ENCODE data around the gene SMIM8. TPM values are rescaled to one million over a fixed set of nuclear protein-coding genes. Genes with fewer than 3 reads are reported as not detected.

The SMIM8 gene, protein sequence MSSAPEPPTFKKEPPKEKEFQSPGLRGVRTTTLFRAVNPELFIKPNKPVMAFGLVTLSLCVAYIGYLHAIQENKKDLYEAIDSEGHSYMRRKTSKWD
- total RNA-seq (2022): 3.2 and 3.7 TPM in 2 replicates
- percentile 65 among the genes with signal in this experiment for Bru-seq, nascent RNA
- percentile 63 among the genes with signal in this experiment for BruChase-seq, experiment 1, labeled RNA remaining after a 6-hour chase
- percentile 69 among the genes with signal in this experiment for BruChase-seq, experiment 2, labeled RNA remaining after a 2-hour chase
- long read RNA-seq, transcript SMIM8-201 (3 exons, 2,405 nt): major isoform, 16 of 23 reads
- long read RNA-seq, partial matches to known transcripts: 4 of 23 reads
- long read RNA-seq, other reads (novel, unspliced or antisense): 3 of 23 reads

DNA sequence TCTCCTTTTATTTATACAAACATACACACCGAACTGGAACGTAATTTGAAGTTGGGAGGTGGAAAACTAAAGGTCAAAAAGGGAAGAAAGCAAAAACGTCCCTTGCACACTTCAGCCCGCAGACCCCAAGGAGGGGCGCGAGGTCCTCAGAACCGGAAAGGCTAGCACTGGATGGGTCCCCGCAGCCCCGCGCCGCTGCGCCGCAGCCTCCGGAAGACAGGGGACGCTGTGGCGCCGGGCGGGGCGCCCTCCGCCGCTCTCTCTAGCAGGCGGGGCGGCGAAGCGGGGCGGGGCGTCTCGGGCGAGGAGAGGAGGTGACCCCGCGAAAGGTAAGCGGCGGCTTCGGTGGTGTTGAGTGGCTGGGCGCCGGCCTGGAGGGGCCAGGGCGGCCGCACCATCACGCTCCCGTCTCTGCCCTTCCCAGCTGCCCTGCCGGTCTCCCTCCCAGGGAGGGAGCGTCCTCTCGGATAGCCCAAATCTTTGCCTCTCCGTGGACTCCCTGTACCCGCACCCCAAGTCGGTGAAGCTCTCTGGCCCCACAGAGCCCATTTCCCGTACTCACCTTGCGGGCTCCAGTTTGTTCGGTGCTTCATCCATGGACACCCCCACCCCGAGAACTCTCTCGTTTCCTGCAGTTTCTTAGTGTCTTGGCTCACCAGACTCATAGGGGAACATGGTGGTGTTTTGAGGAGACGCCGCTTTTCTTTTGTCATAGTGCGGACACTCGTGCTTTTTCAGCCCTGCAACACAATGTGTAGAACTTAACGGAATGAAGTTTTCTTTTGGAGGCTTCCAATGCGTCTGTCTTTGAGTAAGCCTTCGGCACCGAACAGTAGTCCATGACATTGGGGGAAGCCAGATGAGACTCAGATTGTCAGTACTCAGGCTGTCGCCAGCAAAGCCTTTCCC is at the start of gene SMIM8:
Gene SMIM8, plus strand, starts transcription at position 285 of the 909 bp plus-strand sequence. CDS start 14,444 bp downstream, outside the sequence.
- ChIA-PET POLR2A (no interaction called here), CTCF (interaction anchor here (0.6 to 2.6 kb wide), 28 partner anchors 9 to 1587 kb away, joined by 3 to 19 read pairs (median 4); no protein-coding TSS in a partner anchor)
- BruUV-seq (replicated peaks): TSS peak; percentile 31
- intact Hi-C loops (cut with micrococcal nuclease): loop anchor here (2.0 kb wide), 1 partner anchor 150 kb away; the partner anchor contains the start of gene SLC35A1
- Mint-ChIP-seq H3K36me3 (ENCODE audit: insufficient read depth, unreplicated experiment) (peaks cover 4% of the 10 kb centered on the region), H3K4me3 (ENCODE audit: unreplicated experiment) (peak within 1 kb of the TSS; percentile 98), H3K27me3 (ENCODE audit: insufficient read depth, unreplicated experiment) (no peaks in the 10 kb centered on the region), H3K27ac (ENCODE audit: low read depth, unreplicated experiment) (peak within 1 kb of the TSS; percentile 87), H3K9me3 (ENCODE audit: unreplicated experiment) (peaks cover 7% of the 10 kb centered on the region), H3K4me1 (ENCODE audit: insufficient read depth, unreplicated experiment) (no peaks in the 10 kb centered on the region)
- DNase-seq (ENCODE audit: unreplicated experiment): peak; percentile 81
- TF ChIP-seq, protein P1, sequence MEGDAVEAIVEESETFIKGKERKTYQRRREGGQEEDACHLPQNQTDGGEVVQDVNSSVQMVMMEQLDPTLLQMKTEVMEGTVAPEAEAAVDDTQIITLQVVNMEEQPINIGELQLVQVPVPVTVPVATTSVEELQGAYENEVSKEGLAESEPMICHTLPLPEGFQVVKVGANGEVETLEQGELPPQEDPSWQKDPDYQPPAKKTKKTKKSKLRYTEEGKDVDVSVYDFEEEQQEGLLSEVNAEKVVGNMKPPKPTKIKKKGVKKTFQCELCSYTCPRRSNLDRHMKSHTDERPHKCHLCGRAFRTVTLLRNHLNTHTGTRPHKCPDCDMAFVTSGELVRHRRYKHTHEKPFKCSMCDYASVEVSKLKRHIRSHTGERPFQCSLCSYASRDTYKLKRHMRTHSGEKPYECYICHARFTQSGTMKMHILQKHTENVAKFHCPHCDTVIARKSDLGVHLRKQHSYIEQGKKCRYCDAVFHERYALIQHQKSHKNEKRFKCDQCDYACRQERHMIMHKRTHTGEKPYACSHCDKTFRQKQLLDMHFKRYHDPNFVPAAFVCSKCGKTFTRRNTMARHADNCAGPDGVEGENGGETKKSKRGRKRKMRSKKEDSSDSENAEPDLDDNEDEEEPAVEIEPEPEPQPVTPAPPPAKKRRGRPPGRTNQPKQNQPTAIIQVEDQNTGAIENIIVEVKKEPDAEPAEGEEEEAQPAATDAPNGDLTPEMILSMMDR (IDR thresholded peaks at IDR 0.05; ENCODE audit: unreplicated experiment): peak; percentile 84

DNA sequence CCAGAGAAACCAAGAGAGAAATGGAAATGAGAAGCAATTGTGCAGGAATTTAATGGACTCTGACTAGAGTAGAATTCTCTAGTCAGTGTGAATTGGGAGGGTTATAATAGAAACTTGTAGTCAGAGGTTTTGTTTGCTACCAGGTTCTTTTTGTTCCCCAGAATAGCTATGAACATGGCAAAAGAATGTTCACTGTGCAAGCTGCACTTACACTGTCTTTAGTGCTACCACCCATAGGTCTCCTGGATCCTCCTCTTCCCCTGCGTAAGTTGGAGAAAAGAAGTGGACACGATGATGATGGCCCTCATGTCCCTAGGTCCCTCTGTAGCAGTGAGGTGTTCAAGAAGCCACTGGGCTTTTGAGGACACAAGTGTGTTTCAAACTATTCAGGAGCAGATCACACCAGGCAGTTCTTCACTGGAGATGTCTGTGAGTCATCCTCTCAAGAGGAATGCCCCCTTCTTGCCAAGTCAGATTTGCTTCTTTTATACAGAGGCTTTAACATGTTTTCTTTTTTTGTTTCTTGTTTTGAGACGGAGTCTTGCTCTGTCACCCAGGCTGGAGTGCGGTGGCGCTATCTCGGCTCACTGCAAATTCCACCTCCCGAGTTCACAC is 47.6 kb upstream of the SMIM8 start:
- no peaks in the 10 kb centered on the region for H3K27me3 Mint-ChIP-seq (ENCODE audit: insufficient read depth, unreplicated experiment)
- TF ChIP-seq, protein P1 (IDR thresholded peaks at IDR 0.05; ENCODE audit: unreplicated experiment): no peak
- H3K4me1 Mint-ChIP-seq (ENCODE audit: insufficient read depth, unreplicated experiment): no peaks in the 10 kb centered on the region
- H3K36me3 Mint-ChIP-seq (ENCODE audit: insufficient read depth, unreplicated experiment): no peaks in the 10 kb centered on the region
- intact Hi-C loops (cut with micrococcal nuclease): no loop called here
- peak; percentile 26 for DNase-seq (ENCODE audit: unreplicated experiment)
- no peaks in the 10 kb centered on the region for H3K9me3 Mint-ChIP-seq (ENCODE audit: unreplicated experiment)
- ChIA-PET CTCF (no interaction called here), POLR2A (no interaction called here)
- H3K27ac Mint-ChIP-seq (ENCODE audit: low read depth, unreplicated experiment): no peak overlapping the region
- no peak overlapping the region for H3K4me3 Mint-ChIP-seq (ENCODE audit: unreplicated experiment)
- no TSS peak for BruUV-seq (replicated peaks)

DNA sequence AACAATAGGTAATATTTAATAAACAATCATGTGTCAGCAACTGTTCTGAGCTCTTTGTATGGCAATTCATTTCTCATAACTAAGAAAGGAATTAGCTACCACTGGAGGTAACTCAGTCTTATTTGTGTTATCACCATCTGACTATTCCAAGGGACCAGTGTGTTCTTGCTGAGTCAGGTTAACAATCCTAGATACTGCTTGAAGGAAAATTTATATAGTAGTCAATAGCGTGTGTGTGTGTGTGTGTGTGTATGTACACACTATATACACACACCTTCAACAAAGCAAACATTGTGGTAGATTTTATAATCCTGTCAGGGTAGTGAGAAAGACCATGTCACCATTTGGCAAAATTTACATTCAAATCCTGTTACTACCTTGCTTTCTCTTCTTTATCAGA is 45.8 kb upstream of the SMIM8 start:
- intact Hi-C loops (cut with micrococcal nuclease): no loop called here

More for the DNA sequence above, 45.8 kb upstream of the SMIM8 start:
- no peak for DNase-seq (ENCODE audit: unreplicated experiment)
- Mint-ChIP-seq H3K27me3 (ENCODE audit: insufficient read depth, unreplicated experiment) (no peaks in the 10 kb centered on the region), H3K9me3 (ENCODE audit: unreplicated experiment) (no peaks in the 10 kb centered on the region), H3K27ac (ENCODE audit: low read depth, unreplicated experiment) (no peak overlapping the region), H3K4me3 (ENCODE audit: unreplicated experiment) (no peak overlapping the region), H3K4me1 (ENCODE audit: insufficient read depth, unreplicated experiment) (no peaks in the 10 kb centered on the region), H3K36me3 (ENCODE audit: insufficient read depth, unreplicated experiment) (no peaks in the 10 kb centered on the region)
- TF ChIP-seq, protein P1 (IDR thresholded peaks at IDR 0.05; ENCODE audit: unreplicated experiment): no peak
- BruUV-seq (replicated peaks): no TSS peak
- POLR2A ChIA-PET: interaction anchor here (0.6 to 1.3 kb wide), 2 partner anchors 20 to 132 kb away, joined by 4 read pairs; no protein-coding TSS in a partner anchor
- CTCF ChIA-PET: interaction anchor here (0.7 to 1.7 kb wide), 11 partner anchors 82 to 1594 kb away, joined by 3 to 5 read pairs (median 3); no protein-coding TSS in a partner anchor

All from MCF 10A (cell line).